ENCODE results near the gene RFNG. TPM values are rescaled to one million over a fixed set of nuclear protein-coding genes. Genes with fewer than 3 reads are reported as not detected.

RFNG gene
- total RNA-seq, 6 donors from 2014 or later: 25.0 to 101 (median 37.5) TPM

DNA sequence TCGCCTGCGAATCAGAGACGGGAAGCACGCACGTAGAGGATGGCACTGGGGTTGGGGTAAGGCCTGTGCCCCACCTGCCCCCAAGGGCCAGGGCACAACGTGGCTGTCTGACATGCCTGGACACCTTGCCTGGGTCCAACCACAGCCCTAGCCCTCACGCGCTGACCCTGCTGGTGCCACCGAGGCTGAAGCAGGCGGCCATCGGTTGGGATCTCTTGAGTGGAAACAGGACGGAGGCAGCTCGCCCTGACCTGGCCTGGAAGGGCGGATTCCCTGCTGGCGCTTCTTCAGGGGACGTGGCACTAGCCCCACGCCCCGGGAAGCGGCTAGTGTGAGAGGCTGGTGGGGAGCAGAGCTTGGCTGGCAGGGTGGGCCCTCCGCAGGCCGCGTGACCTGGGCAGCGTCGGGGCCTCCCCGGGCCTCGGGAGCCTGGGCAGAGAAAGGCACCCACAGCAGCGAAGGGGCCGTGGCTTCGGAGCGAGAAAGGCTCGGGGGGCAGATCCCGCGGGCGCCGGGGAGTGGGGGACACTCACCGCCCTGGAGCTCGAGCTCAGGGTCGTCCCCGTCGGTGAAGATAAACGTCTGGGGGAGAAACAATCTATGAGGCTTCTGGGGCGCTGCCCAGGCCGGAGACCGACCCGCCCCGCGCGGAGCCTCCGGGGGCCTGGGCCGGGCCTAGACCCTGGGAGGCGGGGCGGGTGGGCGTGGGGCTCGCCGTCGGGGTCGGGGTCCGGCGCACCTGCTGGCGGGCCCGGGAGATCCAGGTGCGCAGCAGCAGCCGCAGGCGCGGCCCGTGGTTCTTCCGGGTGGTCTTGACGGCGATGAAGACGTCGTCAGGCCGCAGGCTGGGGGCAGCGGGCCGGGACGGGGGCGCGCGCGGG, 610 bp downstream of the RFNG start:
- no peaks in the 10 kb centered on the region for H3K27me3 ChIP-seq
- TF ChIP-seq EP300 (IDR thresholded peaks at IDR 0.05) (no peak), POLR2A (IDR thresholded peaks at IDR 0.05) (no peak), POLR2AphosphoS5 (IDR thresholded peaks at IDR 0.05) (no peak)
- TF ChIP-seq, protein P1, sequence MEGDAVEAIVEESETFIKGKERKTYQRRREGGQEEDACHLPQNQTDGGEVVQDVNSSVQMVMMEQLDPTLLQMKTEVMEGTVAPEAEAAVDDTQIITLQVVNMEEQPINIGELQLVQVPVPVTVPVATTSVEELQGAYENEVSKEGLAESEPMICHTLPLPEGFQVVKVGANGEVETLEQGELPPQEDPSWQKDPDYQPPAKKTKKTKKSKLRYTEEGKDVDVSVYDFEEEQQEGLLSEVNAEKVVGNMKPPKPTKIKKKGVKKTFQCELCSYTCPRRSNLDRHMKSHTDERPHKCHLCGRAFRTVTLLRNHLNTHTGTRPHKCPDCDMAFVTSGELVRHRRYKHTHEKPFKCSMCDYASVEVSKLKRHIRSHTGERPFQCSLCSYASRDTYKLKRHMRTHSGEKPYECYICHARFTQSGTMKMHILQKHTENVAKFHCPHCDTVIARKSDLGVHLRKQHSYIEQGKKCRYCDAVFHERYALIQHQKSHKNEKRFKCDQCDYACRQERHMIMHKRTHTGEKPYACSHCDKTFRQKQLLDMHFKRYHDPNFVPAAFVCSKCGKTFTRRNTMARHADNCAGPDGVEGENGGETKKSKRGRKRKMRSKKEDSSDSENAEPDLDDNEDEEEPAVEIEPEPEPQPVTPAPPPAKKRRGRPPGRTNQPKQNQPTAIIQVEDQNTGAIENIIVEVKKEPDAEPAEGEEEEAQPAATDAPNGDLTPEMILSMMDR (IDR thresholded peaks at IDR 0.05): no peak
- no peaks in the 10 kb centered on the region for H3K9me3 ChIP-seq
- H3K36me3 ChIP-seq: peaks cover 3 to 54% (median 37%) of the 10 kb centered on the region in 4 donors
- DNase-seq (peak in 1 of 2 donors; percentile 84), ATAC-seq (ENCODE audit: low FRiP score in 2 of 2) (peak in 1 of 2 donors; percentile 23)
- H3K4me1 ChIP-seq: peaks cover 20 to 44% (median 26%) of the 10 kb centered on the region in 4 donors
- WGBS, 2 donors: 4 to 38% methylated on average over 17 to 29 of the region's 79 CpGs
- H3K4me3 ChIP-seq: peak overlapping the region; percentile 51 to 99 (median 91)
- peak overlapping the region; percentile 59 to 81 (median 67) for H3K27ac ChIP-seq

DNA sequence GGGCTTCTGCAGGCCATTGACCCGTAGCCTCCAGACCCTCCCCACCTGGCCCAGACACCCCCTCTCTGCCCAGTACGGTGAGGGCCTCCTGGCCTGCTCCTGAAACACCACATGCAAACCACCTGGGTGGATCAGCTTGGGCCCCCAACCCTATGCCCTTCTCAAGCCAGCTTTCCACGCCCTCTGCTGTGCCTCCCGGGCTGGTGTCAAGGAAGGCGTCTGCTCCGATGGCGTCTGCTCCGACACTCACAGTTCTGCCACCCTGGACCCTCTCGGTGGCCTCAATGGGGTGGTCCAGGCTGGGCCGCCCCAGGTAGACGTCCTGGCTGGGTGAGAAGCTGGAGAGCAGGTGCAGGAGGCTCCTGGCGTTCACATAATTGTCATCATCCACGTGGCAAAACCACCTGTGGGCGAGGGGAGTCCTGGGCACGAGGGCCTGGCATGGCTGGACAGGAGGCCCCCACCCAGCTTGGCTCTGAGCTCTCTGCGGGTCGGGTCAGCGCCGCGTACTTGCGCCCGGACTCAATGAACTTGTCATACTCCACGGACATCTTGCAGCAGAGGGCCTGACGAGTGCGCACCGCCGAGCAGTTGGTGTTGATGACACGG, 1.4 kb downstream of the RFNG start:
- DNase-seq (peak in 1 of 2 donors; percentile 80), ATAC-seq (ENCODE audit: low FRiP score in 2 of 2) (no peak)
- Histone ChIP-seq H3K27ac (peak overlapping the region in 1 of 4 donors; percentile 70), H3K4me1 (peaks cover 20 to 44% (median 26%) of the 10 kb centered on the region in 4 donors), H3K27me3 (no peaks in the 10 kb centered on the region), H3K36me3 (peaks cover 3 to 46% (median 29%) of the 10 kb centered on the region in 4 donors), H3K9me3 (no peaks in the 10 kb centered on the region), H3K4me3 (peak overlapping the region in 3 of 4 donors; percentile 87 to 99 (median 95))
- TF ChIP-seq POLR2A (IDR thresholded peaks at IDR 0.05): no peak
- TF ChIP-seq, protein P1 (IDR thresholded peaks at IDR 0.05): no peak
- WGBS, 2 donors: 88 to 100% methylated on average over 2 to 28 of the region's 28 CpGs

DNA sequence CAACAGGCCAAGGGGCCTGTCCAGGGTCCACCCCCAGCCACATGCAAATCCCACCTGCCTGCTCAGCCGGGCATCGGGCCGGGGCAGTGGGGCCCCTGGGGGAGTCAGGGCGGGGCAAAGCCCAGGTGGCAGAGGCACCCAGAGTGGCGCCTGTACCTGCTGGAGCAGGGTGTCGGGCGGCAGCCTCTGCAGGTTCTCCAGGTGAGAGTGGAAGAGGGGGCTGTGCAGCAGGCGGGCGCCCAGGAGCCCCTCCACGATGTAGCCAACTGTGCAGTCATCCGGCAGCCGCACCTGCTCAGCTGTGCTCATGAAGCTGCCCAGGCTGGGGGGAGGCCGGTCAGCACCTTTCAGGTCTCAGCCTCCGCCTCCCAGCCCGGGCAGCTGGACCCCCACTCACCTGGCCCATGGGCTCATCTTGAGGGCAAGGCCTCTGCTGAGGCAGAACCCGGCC, 2.1 kb downstream of the RFNG start:
- H3K27ac ChIP-seq: no peak overlapping the region
- DNase-seq: peak in 1 of 2 donors; percentile 75
- H3K27me3 ChIP-seq: no peaks in the 10 kb centered on the region
- no peak for TF ChIP-seq EP300 (IDR thresholded peaks at IDR 0.05)
- TF ChIP-seq POLR2A (IDR thresholded peaks at IDR 0.05): no peak
- TF ChIP-seq, protein P1 (IDR thresholded peaks at IDR 0.05): no peak
- TF ChIP-seq POLR2AphosphoS5 (IDR thresholded peaks at IDR 0.05): no peak
- peaks cover 20 to 40% (median 26%) of the 10 kb centered on the region in 4 donors for H3K4me1 ChIP-seq
- H3K4me3 ChIP-seq: no peak overlapping the region
- 96 to 97% methylated on average over 7 to 9 of the region's 16 CpGs for WGBS, 2 donors
- peaks cover 0 to 39% (median 22%) of the 10 kb centered on the region in 4 donors for H3K36me3 ChIP-seq
- ATAC-seq (ENCODE audit: low FRiP score in 2 of 2): no peak
- H3K9me3 ChIP-seq: no peaks in the 10 kb centered on the region

DNA sequence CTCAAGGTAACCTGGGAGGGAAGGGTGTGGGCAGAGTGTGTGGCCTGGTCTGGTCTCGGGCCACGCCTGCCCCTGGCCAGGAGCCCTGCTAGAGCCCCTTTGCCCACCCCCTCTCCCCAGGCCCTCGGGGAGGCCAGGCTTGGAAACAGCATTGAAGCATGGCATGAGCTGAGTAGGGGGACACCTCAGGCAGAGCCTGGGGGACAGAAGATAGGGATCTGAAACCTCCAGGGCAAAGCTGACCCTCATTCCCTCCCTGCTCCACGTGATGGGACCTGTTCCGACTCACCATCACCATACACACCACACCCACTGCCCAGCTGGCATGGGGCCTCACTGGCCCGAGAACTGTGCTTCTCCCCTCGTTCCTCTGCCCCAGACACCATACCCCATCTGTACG, 2.5 kb downstream of the RFNG start:
- ATAC-seq (ENCODE audit: low FRiP score in 2 of 2) (no peak), DNase-seq (no peak)

More for the DNA sequence above, 2.5 kb downstream of the RFNG start:
- TF ChIP-seq POLR2AphosphoS5 (IDR thresholded peaks at IDR 0.05): no peak
- no peak for TF ChIP-seq EP300 (IDR thresholded peaks at IDR 0.05)
- TF ChIP-seq POLR2A (IDR thresholded peaks at IDR 0.05): no peak
- TF ChIP-seq, protein P1 (IDR thresholded peaks at IDR 0.05): no peak
- H3K9me3 ChIP-seq: no peaks in the 10 kb centered on the region
- H3K27me3 ChIP-seq: no peaks in the 10 kb centered on the region
- H3K4me3 ChIP-seq: no peak overlapping the region
- H3K27ac ChIP-seq: no peak overlapping the region
- H3K4me1 ChIP-seq: peaks cover 20 to 40% (median 26%) of the 10 kb centered on the region in 4 donors
- 97 to 100% methylated on average over 2 to 7 of the region's 8 CpGs for WGBS, 2 donors
- H3K36me3 ChIP-seq: peaks cover 0 to 35% (median 18%) of the 10 kb centered on the region in 4 donors
